HCT116 (cell line): ENCODE results near the gene C2CD2. TPM values are rescaled to one million over a fixed set of nuclear protein-coding genes. Genes with fewer than 3 reads are reported as not detected.

Experiments
- ATAC-seq: fragments of 200-7000 bp; cut with Tn5 transposase; 2 replicates; pipeline ENCODE4 v1.9.1; 2020; ENCODE audit warnings: mild to moderate bottlenecking, moderate library complexity
- BruUV-seq: library from RNA; stranded (reverse); fragments of 400-500 nt; replicated peaks from 2 replicates; lab custom pipeline; 2021; lab: Mats Ljungman, UMichigan
- CTCF ChIA-PET: fragments of 300-600 bp; sonication (Branson Sonifier 250); formaldehyde crosslinking; loops from one replicate; lab custom pipeline; 2021; ENCODE audit warnings: antibody characterized with exemption; lab: Charles Lee
- POLR2A ChIA-PET: fragments of 300-600, 350-600 bp; sonication (Branson Sonifier 250); formaldehyde crosslinking; loops from one replicate; lab custom pipeline; 2021; ENCODE audit warnings: antibody characterized with exemption; lab: Charles Lee
- RAD21 ChIA-PET, 2 experiments: fragments of 300-600 bp; sonication (Branson Sonifier 250); formaldehyde crosslinking; loops; one replicate each; lab custom pipeline; 2023; ENCODE audit warnings: low total read pairs in 2 of 2; ENCODE audit not compliant: uncharacterized antibody in 2 of 2, unreplicated experiment in 2 of 2, low non-redundant PET in 1 of 2; lab: Charles Lee
- DNase-seq: peaks from one replicate; pipeline ENCODE4 v3.0.0-alpha.2; 2010; ENCODE audit warnings: low read depth, low spot score
- H2AFZ ChIP-seq: fragments of 200-600 bp; shearing (Covaris generic), sonication (generic); 2 replicates; pipeline ENCODE4 v1.6.1; 2017; ENCODE audit warnings: low read depth, mixed run types, mixed read lengths, antibody characterized with exemption, low read length; ENCODE audit not compliant: poor library complexity, severe bottlenecking
- H3K27ac ChIP-seq: 2 replicates; pipeline ENCODE4 v1.5.1; 2012; ENCODE audit warnings: low read depth, low read length
- H3K27me3 ChIP-seq: fragments of 200-600 bp; sonication (generic); 2 replicates; pipeline ENCODE4 v1.6.1; 2016; ENCODE audit warnings: mixed run types, low read length, mixed read lengths; ENCODE audit not compliant: insufficient read depth
- H3K36me3 ChIP-seq, 2 experiments: fragments of 200-500 bp in 1 of 2; fragments of 200-600 bp in 1 of 2; sonication (Bioruptor generic) in 1 of 2; sonication (generic) in 1 of 2; 2 replicates each; pipeline versions ENCODE4 v1.5.1 to v1.6.1; 2014 to 2016; ENCODE audit warnings: low read length in 2 of 2, inconsistent platforms in 1 of 2, mixed read lengths in 1 of 2, mixed run types in 1 of 2; ENCODE audit not compliant: insufficient read depth in 2 of 2, control insufficient read depth in 1 of 2
- H3K4me1 ChIP-seq, 2 experiments: fragments of 200-600 bp in 1 of 2; sonication (generic) in 1 of 2; 2 replicates each; pipeline versions ENCODE4 v1.5.1 to v1.6.1; 2012 to 2017; ENCODE audit warnings: low read length in 2 of 2, inconsistent platforms in 1 of 2, mild to moderate bottlenecking in 1 of 2, mixed read lengths in 1 of 2, mixed run types in 1 of 2, moderate library complexity in 1 of 2; ENCODE audit not compliant: insufficient read depth in 2 of 2, control insufficient read depth in 1 of 2
- H3K4me2 ChIP-seq: fragments of 200-600 bp; sonication (generic); 2 replicates; pipeline ENCODE4 v1.6.1; 2017; ENCODE audit warnings: mixed run types, low read length, mixed read lengths
- H3K4me3 ChIP-seq, 2 experiments: fragments of 200-600 bp in 1 of 2; sonication (generic) in 1 of 2; replicated peaks in 1 of 2; 2 replicates each; pipeline ENCODE4 v1.5.1; 2011 to 2016; ENCODE audit warnings: low read length in 2 of 2, control low read depth in 1 of 2, low read depth in 1 of 2, mild to moderate bottlenecking in 1 of 2, mixed read lengths in 1 of 2, mixed run types in 1 of 2
- H3K79me2 ChIP-seq: fragments of 200-600 bp; sonication (generic); 2 replicates; pipeline ENCODE4 v1.6.1; 2017; ENCODE audit warnings: mild to moderate bottlenecking, mixed run types, low read length, moderate library complexity, mixed read lengths; ENCODE audit not compliant: insufficient read depth
- H3K9ac ChIP-seq: fragments of 200-600 bp; sonication (generic); 2 replicates; pipeline ENCODE4 v1.6.1; 2016; ENCODE audit warnings: low read length, mixed read lengths
- H3K9me2 ChIP-seq: fragments of 200-600 bp; sonication (generic), shearing (Covaris generic); 2 replicates; pipeline ENCODE4 v1.6.1; 2017; ENCODE audit warnings: mixed run types, mild to moderate bottlenecking, moderate library complexity; ENCODE audit not compliant: insufficient read depth
- H3K9me3 ChIP-seq, 2 experiments: fragments of 200-500 bp in 1 of 2; fragments of 200-600 bp in 1 of 2; sonication (Bioruptor generic) in 1 of 2; sonication (generic) in 1 of 2; 2 replicates each; pipeline ENCODE4 v1.6.1; 2014 to 2017; ENCODE audit warnings: low read length in 2 of 2, mixed read lengths in 2 of 2, inconsistent platforms in 1 of 2, low read depth in 1 of 2, mild to moderate bottlenecking in 1 of 2, mixed run types in 1 of 2, moderate library complexity in 1 of 2; ENCODE audit not compliant: control insufficient read depth in 1 of 2, insufficient read depth in 1 of 2
- H4K20me1 ChIP-seq: fragments of 200-600 bp; sonication (generic), shearing (Covaris generic); 2 replicates; pipeline ENCODE4 v1.6.1; 2017; ENCODE audit warnings: mixed run types, mild to moderate bottlenecking, moderate library complexity; ENCODE audit not compliant: insufficient read depth
- CBX3 ChIP-seq: IDR thresholded peaks from 2 replicates; pipeline ENCODE4 v1.6.1; 2012; ENCODE audit warnings: low read depth
- CEBPB ChIP-seq: IDR thresholded peaks from 2 replicates; pipeline ENCODE4 v1.6.1; 2012; ENCODE audit warnings: low read depth
- EZH2 ChIP-seq: fragments of 200-600 bp; sonication (generic); IDR thresholded peaks from 2 replicates; pipeline ENCODE4 v1.6.1; 2017; ENCODE audit warnings: antibody characterized with exemption, mixed run types
- EZH2phosphoT487 ChIP-seq: fragments of 200-600 bp; IDR thresholded peaks from 2 replicates; pipeline ENCODE4 v1.6.1; 2018; ENCODE audit warnings: antibody characterized with exemption, borderline replicate concordance
- FOSL1 ChIP-seq: IDR thresholded peaks from 2 replicates; pipeline ENCODE4 v1.6.1; 2012; ENCODE audit warnings: low read depth
- POLR2A ChIP-seq: IDR thresholded peaks from 2 replicates; pipeline ENCODE4 v1.7.0; 2011; ENCODE audit warnings: borderline replicate concordance; ENCODE audit not compliant: insufficient read depth, insufficient read length; ENCODE audit errors: extremely low read depth
- RAD21 ChIP-seq: IDR thresholded peaks from 2 replicates; pipeline ENCODE4 v1.6.1; 2012; ENCODE audit warnings: low read depth, mild to moderate bottlenecking
- SIN3A ChIP-seq: IDR thresholded peaks from 2 replicates; pipeline ENCODE4 v1.6.1; 2012; ENCODE audit warnings: low read depth
- SRF ChIP-seq: IDR thresholded peaks from 2 replicates; pipeline ENCODE4 v1.6.1; 2012; ENCODE audit warnings: low read depth
- TCF7L2 ChIP-seq: IDR thresholded peaks from 2 replicates; pipeline ENCODE4 v1.7.0; 2011; ENCODE audit warnings: borderline replicate concordance, inconsistent platforms; ENCODE audit not compliant: insufficient read depth, insufficient read length; ENCODE audit errors: extremely low read depth
- ZFX ChIP-seq: fragments of 450-650 bp; IDR thresholded peaks from 2 replicates; pipeline ENCODE4 v1.6.1; 2017
- intact Hi-C: fragments of 100-400 bp; cut with micrococcal nuclease; formaldehyde crosslinking; loops from 2 replicates; pipeline ENCODE4 v1.10.0; 2022
- total RNA-seq: library from RNA; stranded (reverse); gene quantifications from one replicate; pipeline ENCODE4 v1.2.1, GENCODE V29; 2021; ENCODE audit not compliant: unreplicated experiment
- TF ChIP-seq, protein P1 (sequence below): IDR thresholded peaks from 2 replicates; pipeline ENCODE4 v1.6.1; 2012; ENCODE audit warnings: low read depth
- TF ChIP-seq, protein P2 (sequence below): IDR thresholded peaks from 2 replicates; pipeline ENCODE4 v1.6.1; 2012

The C2CD2 gene
- total RNA-seq, 1 experiment from 2014 or later: 22.0 TPM

- no peak overlapping the region for H3K27ac ChIP-seq
- H3K9ac ChIP-seq: no peak overlapping the region
- H3K4me1 ChIP-seq: peaks cover 3 to 18% of the 10 kb centered on the region in 2 experiments; a peak in 2 of 4 replicates
- no TSS peak for BruUV-seq
- ATAC-seq (no peak), DNase-seq (no peak)
- RAD21 ChIA-PET: interaction anchor here in 1 of 2 experiments (1.1 kb wide), 1 partner anchor 237 kb away, joined by 3 read pairs; no protein-coding TSS in a partner anchor
- H3K4me3 ChIP-seq: no peak overlapping the region
- H3K4me2 ChIP-seq: no peak overlapping the region
- intact Hi-C loops: no loop called here
- no peaks in the 10 kb centered on the region for H3K27me3 ChIP-seq
- CTCF ChIA-PET: interaction anchor here (1.6 kb wide), 1 partner anchor 71 kb away, joined by 3 read pairs; no protein-coding TSS in a partner anchor
- POLR2A ChIA-PET: no interaction called here
- 0 out of 4 replicates have a peak, but pooled peaks cover 0 to 3% of the 10 kb centered on the region in 2 experiments for H3K36me3 ChIP-seq
- H4K20me1 ChIP-seq: no peaks in the 10 kb centered on the region
- no peaks in the 10 kb centered on the region for H3K79me2 ChIP-seq
- TF ChIP-seq SIN3A (no peak), CBX3 (no peak), EZH2 (no peak), POLR2A (no peak), RAD21 (no peak), FOSL1 (no peak), EZH2phosphoT487 (no peak), ZFX (no peak), SRF (no peak), CEBPB (no peak), TCF7L2 (no peak)
- TF ChIP-seq, protein P1, sequence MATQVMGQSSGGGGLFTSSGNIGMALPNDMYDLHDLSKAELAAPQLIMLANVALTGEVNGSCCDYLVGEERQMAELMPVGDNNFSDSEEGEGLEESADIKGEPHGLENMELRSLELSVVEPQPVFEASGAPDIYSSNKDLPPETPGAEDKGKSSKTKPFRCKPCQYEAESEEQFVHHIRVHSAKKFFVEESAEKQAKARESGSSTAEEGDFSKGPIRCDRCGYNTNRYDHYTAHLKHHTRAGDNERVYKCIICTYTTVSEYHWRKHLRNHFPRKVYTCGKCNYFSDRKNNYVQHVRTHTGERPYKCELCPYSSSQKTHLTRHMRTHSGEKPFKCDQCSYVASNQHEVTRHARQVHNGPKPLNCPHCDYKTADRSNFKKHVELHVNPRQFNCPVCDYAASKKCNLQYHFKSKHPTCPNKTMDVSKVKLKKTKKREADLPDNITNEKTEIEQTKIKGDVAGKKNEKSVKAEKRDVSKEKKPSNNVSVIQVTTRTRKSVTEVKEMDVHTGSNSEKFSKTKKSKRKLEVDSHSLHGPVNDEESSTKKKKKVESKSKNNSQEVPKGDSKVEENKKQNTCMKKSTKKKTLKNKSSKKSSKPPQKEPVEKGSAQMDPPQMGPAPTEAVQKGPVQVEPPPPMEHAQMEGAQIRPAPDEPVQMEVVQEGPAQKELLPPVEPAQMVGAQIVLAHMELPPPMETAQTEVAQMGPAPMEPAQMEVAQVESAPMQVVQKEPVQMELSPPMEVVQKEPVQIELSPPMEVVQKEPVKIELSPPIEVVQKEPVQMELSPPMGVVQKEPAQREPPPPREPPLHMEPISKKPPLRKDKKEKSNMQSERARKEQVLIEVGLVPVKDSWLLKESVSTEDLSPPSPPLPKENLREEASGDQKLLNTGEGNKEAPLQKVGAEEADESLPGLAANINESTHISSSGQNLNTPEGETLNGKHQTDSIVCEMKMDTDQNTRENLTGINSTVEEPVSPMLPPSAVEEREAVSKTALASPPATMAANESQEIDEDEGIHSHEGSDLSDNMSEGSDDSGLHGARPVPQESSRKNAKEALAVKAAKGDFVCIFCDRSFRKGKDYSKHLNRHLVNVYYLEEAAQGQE: no peak
- TF ChIP-seq, protein P2, sequence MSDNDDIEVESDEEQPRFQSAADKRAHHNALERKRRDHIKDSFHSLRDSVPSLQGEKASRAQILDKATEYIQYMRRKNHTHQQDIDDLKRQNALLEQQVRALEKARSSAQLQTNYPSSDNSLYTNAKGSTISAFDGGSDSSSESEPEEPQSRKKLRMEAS: no peak
- H3K9me3 ChIP-seq: no peaks in the 10 kb centered on the region
- H3K9me2 ChIP-seq: no peaks in the 10 kb centered on the region
- no peak overlapping the region for H2AFZ ChIP-seq
These were observed 104.7 kb downstream of the C2CD2 start for GRCh38 chr21:41848958-41849580.
